HCT116 (cell line): ENCODE data around the gene ZNF581.

ENCODE experiments used
- CTCF ChIP-seq, 3 experiments: fragments of 200-600 bp in 1 of 3; sonication (generic) in 1 of 3; IDR thresholded peaks in 2 of 3; conservative IDR thresholded peaks in 1 of 3; 2 replicates each; pipeline ENCODE4 v1.5.1; 2012 to 2017; ENCODE audit warnings: low read depth in 2 of 3, low read length in 2 of 3, antibody characterized with exemption in 1 of 3, borderline replicate concordance in 1 of 3, control low read depth in 1 of 3, mild to moderate bottlenecking in 1 of 3, mixed read lengths in 1 of 3, mixed run types in 1 of 3, moderate library complexity in 1 of 3; ENCODE audit not compliant: insufficient read depth in 1 of 3
- POLR2A ChIP-seq: IDR thresholded peaks from 2 replicates; pipeline ENCODE4 v1.7.0; 2011; ENCODE audit warnings: borderline replicate concordance; ENCODE audit not compliant: insufficient read depth, insufficient read length; ENCODE audit errors: extremely low read depth
- POLR2AphosphoS5 ChIP-seq: IDR thresholded peaks from 2 replicates; pipeline ENCODE4 v1.6.1; 2011; ENCODE audit warnings: mild to moderate bottlenecking, low read depth, low read length, moderate library complexity
- RAD21 ChIP-seq: IDR thresholded peaks from 2 replicates; pipeline ENCODE4 v1.6.1; 2012; ENCODE audit warnings: low read depth, mild to moderate bottlenecking
- TF ChIP-seq, protein P1 (sequence below): IDR thresholded peaks from 2 replicates; pipeline ENCODE4 v1.6.1; 2012

- TF ChIP-seq CTCF (IDR thresholded peaks at IDR 0.05 in 2 of 3, conservative IDR thresholded peaks at IDR 0.05 in 1 of 3; ENCODE audit: borderline replicate concordance in 1 of 3, insufficient read depth in 1 of 3, low read depth in 2 of 3, low read length in 2 of 3) (no peak), RAD21 (no peak), POLR2AphosphoS5 (no peak), POLR2A (no peak)
- TF ChIP-seq, protein P1, sequence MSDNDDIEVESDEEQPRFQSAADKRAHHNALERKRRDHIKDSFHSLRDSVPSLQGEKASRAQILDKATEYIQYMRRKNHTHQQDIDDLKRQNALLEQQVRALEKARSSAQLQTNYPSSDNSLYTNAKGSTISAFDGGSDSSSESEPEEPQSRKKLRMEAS: no peak
Observed at GRCh38 chr19:55660404-55660803, 17.0 kb downstream of the ZNF581 start.
